NCI-H1930 (cell line): Measurements from ENCODE around the gene NUBP2.

ENCODE experiments used
- DNase-seq, 2 experiments: peaks; one replicate each; lab custom pipeline; 2025; lab: John Stamatoyannopoulos, UW

NUBP2 gene

GRCh38 chr16:1782408-1783264, at the start of gene NUBP2, which contains the start of gene SPSB3:
NUBP2 (plus strand) TSS chr16:1782960; CDS start chr16:1783021, 61 bp downstream.
SPSB3 (minus strand) TSS chr16:1782571; CDS start chr16:1781483, 1,088 bp downstream.
- DNase-seq = peak; percentile 100

GRCh38 chr16:1734123-1734522, 48.6 kb upstream of the NUBP2 start:
- no peak for DNase-seq

GRCh38 chr16:1734816-1735215, 47.9 kb upstream of the NUBP2 start:
- no peak for DNase-seq

- DNase-seq = no peak
Measured at GRCh38 chr16:1740234-1740633, 42.5 kb upstream of the NUBP2 start.

- DNase-seq = no peak
Measured at GRCh38 chr16:1740781-1741490, 41.8 kb upstream of the NUBP2 start.

GRCh38 chr16:1741553-1742165, 41.1 kb upstream of the NUBP2 start:
- no peak for DNase-seq

- DNase-seq = no peak
Measured at GRCh38 chr16:1743376-1744337, 39.1 kb upstream of the NUBP2 start.

GRCh38 chr16:1744338-1744840, 38.4 kb upstream of the NUBP2 start:
- no peak for DNase-seq

- no peak for DNase-seq
Measured at GRCh38 chr16:1745181-1745899, 37.4 kb upstream of the NUBP2 start.

- DNase-seq = no peak
Measured at GRCh38 chr16:1745900-1746692, 36.7 kb upstream of the NUBP2 start.

- no peak for DNase-seq
Measured at GRCh38 chr16:1746693-1747195, 36.0 kb upstream of the NUBP2 start.

GRCh38 chr16:1747934-1748333, 34.8 kb upstream of the NUBP2 start:
- DNase-seq = no peak

GRCh38 chr16:1749152-1750117, 33.3 kb upstream of the NUBP2 start:
- DNase-seq = no peak

GRCh38 chr16:1751946-1752345, 30.8 kb upstream of the NUBP2 start:
- no peak for DNase-seq

GRCh38 chr16:1752853-1753252, 29.9 kb upstream of the NUBP2 start:
- DNase-seq = no peak

- DNase-seq = no peak
Measured at GRCh38 chr16:1754204-1754603, 28.6 kb upstream of the NUBP2 start.

GRCh38 chr16:1757714-1758461, 24.9 kb upstream of the NUBP2 start:
- DNase-seq = no peak

- DNase-seq = no peak
Measured at GRCh38 chr16:1758923-1759322, 23.8 kb upstream of the NUBP2 start.
